K562 (cell line): ENCODE measurements around the gene GJA5. TPM values are rescaled to one million over a fixed set of nuclear protein-coding genes. Genes with fewer than 3 reads are reported as not detected.

Experiments used
- ATAC-seq: fragments of 200-7000 bp; cut with Tn5 transposase; 3 replicates; pipeline ENCODE4 v1.9.1; 2020; ENCODE audit warnings: moderate library complexity
- BruUV-seq: library from RNA; stranded (reverse); fragments of 400-500 nt; replicated peaks from 2 replicates; lab custom pipeline; 2021; lab: Mats Ljungman, UMichigan
- CTCF ChIA-PET: fragments of 300-600 bp; formaldehyde crosslinking; extraction: SDS; loops from one replicate; lab custom pipeline; 2021; ENCODE audit warnings: low intra/inter-chr PET ratio; lab: Yijun Ruan, JAX
- POLR2A ChIA-PET: fragments of 300-600, 350-650 bp; sonication (Branson Sonifier 250); formaldehyde crosslinking; extraction: SDS; loops from one replicate; lab custom pipeline; 2021; ENCODE audit warnings: antibody characterized with exemption, inconsistent platforms; lab: Yijun Ruan, JAX
- DNase-seq, 4 experiments: peaks; one replicate each; pipeline versions ENCODE4 v3.0.0 to v3.0.0-alpha.2; 2011 to 2018; ENCODE audit warnings: low spot score in 3 of 4, mixed read lengths in 3 of 4; ENCODE audit errors: extremely low read depth in 1 of 4
- FAIRE-seq: peaks from 2 replicates; lab custom pipeline; 2011; peaks lifted over from hg19 to GRCh38; lab: Jason Lieb, UNC
- H2AFZ ChIP-seq: 2 replicates; pipeline ENCODE4 v1.6.0; 2011; ENCODE audit warnings: low read depth, low read length, control low read depth, inconsistent platforms
- H3K27ac ChIP-seq: fragments of 200-600 bp; 3 replicates; pipeline ENCODE4 v1.8.0; 2011; ENCODE audit warnings: low read depth, mild to moderate bottlenecking, control low read depth, inconsistent platforms, low read length, moderate library complexity, mixed read lengths; ENCODE audit errors: extremely low read depth
- H3K27me3 ChIP-seq, 2 experiments: fragments of 300-600 bp in 1 of 2; 2 replicates in 1 of 2; 3 replicates in 1 of 2; pipeline versions ENCODE4 v1.6.0 to v1.8.0; 2011; ENCODE audit warnings: inconsistent platforms in 2 of 2, low read length in 2 of 2, mild to moderate bottlenecking in 1 of 2, mixed read lengths in 1 of 2, moderate library complexity in 1 of 2; ENCODE audit not compliant: control insufficient read depth in 2 of 2, insufficient read depth in 2 of 2
- H3K36me3 ChIP-seq: fragments of 300-600 bp; 3 replicates; pipeline ENCODE4 v1.8.0; 2011; ENCODE audit warnings: mild to moderate bottlenecking, low read length, inconsistent platforms; ENCODE audit not compliant: control insufficient read depth, insufficient read depth
- H3K4me1 ChIP-seq, 2 experiments: fragments of 200-600 bp in 1 of 2; replicated peaks in 1 of 2; 2 replicates in 1 of 2; 3 replicates in 1 of 2; pipeline versions ENCODE4 v1.5.1 to v1.8.0; 2011; ENCODE audit warnings: inconsistent platforms in 2 of 2, low read length in 2 of 2, mild to moderate bottlenecking in 1 of 2, mixed read lengths in 1 of 2, moderate library complexity in 1 of 2; ENCODE audit not compliant: control insufficient read depth in 2 of 2, insufficient read depth in 2 of 2
- H3K4me2 ChIP-seq: 2 replicates; pipeline ENCODE4 v1.6.1; 2011; ENCODE audit warnings: low read length, control low read depth, inconsistent platforms, mixed read lengths; ENCODE audit not compliant: insufficient read depth
- H3K4me3 ChIP-seq: fragments of 200-600 bp; sonication (generic), shearing (Covaris generic); 2 replicates; pipeline ENCODE4 v1.5.1; 2016; ENCODE audit warnings: control low read depth, inconsistent platforms
- H3K79me2 ChIP-seq: fragments of 200-600 bp; 3 replicates; pipeline ENCODE4 v1.8.0; 2011; ENCODE audit warnings: low read length, inconsistent platforms; ENCODE audit not compliant: control insufficient read depth, insufficient read depth
- H3K9ac ChIP-seq, 2 experiments: 2 replicates each; pipeline versions ENCODE4 v1.6.0 to v1.6.1; 2011; ENCODE audit warnings: low read depth in 2 of 2, low read length in 2 of 2, control low read depth in 1 of 2, inconsistent platforms in 1 of 2, mild to moderate bottlenecking in 1 of 2, mixed read lengths in 1 of 2; ENCODE audit not compliant: insufficient read depth in 1 of 2
- H3K9me1 ChIP-seq: one replicate; pipeline ENCODE4 v1.6.0; 2011; ENCODE audit warnings: inconsistent platforms, mild to moderate bottlenecking, low read length, moderate library complexity; ENCODE audit not compliant: control insufficient read depth, insufficient read depth
- H3K9me3 ChIP-seq: replicated peaks from 2 replicates; pipeline ENCODE4 v1.5.1; 2011; ENCODE audit warnings: low read depth, low read length, inconsistent platforms; ENCODE audit not compliant: control insufficient read depth, insufficient read depth
- H4K20me1 ChIP-seq: replicated peaks from 2 replicates; pipeline ENCODE4 v1.6.1; 2011; ENCODE audit warnings: low read length, inconsistent platforms, mixed read lengths; ENCODE audit not compliant: control insufficient read depth, insufficient read depth
- ATF1 ChIP-seq, 2 experiments: fragments of 450-650 bp in 1 of 2; IDR thresholded peaks; 2 replicates each; pipeline ENCODE4 v1.6.1; 2016; ENCODE audit warnings: missing compliant biosample characterization in 1 of 2, missing genetic modification characterization in 1 of 2
- CEBPG ChIP-seq, 3 experiments: fragments of 200-800 bp in 1 of 3; sonication (Bioruptor generic) in 1 of 3; sonication (generic) in 1 of 3; formaldehyde crosslinking in 1 of 3; IDR thresholded peaks in 2 of 3; conservative IDR thresholded peaks in 1 of 3; 2 replicates each; pipeline versions ENCODE4 v1.6.1 to v1.8.0; 2016 to 2022; ENCODE audit warnings: missing compliant biosample characterization in 2 of 3, missing genetic modification characterization in 2 of 3, mild to moderate bottlenecking in 1 of 3, missing genetic modification reagents in 1 of 3
- E2F6 ChIP-seq, 2 experiments: IDR thresholded peaks; 2 replicates each; pipeline ENCODE4 v1.6.1; 2011; ENCODE audit warnings: borderline replicate concordance in 1 of 2, control low read depth in 1 of 2, low read depth in 1 of 2, low read length in 1 of 2, mild to moderate bottlenecking in 1 of 2, mixed read lengths in 1 of 2, moderate library complexity in 1 of 2; ENCODE audit not compliant: insufficient read depth in 1 of 2, insufficient read length in 1 of 2, poor library complexity in 1 of 2, severe bottlenecking in 1 of 2; ENCODE audit errors: extremely low read depth in 1 of 2
- HOXB6 ChIP-seq: fragments of 250-450 bp; sonication (Bioruptor Pico); IDR thresholded peaks from 2 replicates; pipeline ENCODE4 v1.5.1; 2022; ENCODE audit warnings: mild to moderate bottlenecking, borderline replicate concordance
- KDM1A ChIP-seq, 2 experiments: fragments of 450-650 bp; IDR thresholded peaks; 2 replicates each; pipeline ENCODE4 v1.6.1; 2016; ENCODE audit warnings: mild to moderate bottlenecking in 2 of 2
- L3MBTL2 ChIP-seq: fragments of 450-650 bp; IDR thresholded peaks from 2 replicates; pipeline ENCODE4 v1.6.1; 2016; ENCODE audit warnings: mild to moderate bottlenecking, moderate library complexity
- POLR2AphosphoS5 ChIP-seq: IDR thresholded peaks from 2 replicates; pipeline ENCODE4 v1.6.1; 2011; ENCODE audit warnings: mild to moderate bottlenecking, low read depth, low read length, moderate library complexity; ENCODE audit not compliant: control insufficient read depth, insufficient read depth
- PTBP1 ChIP-seq: fragments of 200-400 bp; formaldehyde crosslinking; IDR thresholded peaks from 2 replicates; pipeline ENCODE4 v1.6.1; 2017; ENCODE audit warnings: low read depth, low read length
- SRSF1 ChIP-seq: fragments of 200-400 bp; formaldehyde crosslinking; IDR thresholded peaks from 2 replicates; pipeline ENCODE4 v1.6.1; 2017; ENCODE audit warnings: mild to moderate bottlenecking, low read depth, low read length, moderate library complexity
- STAG1 ChIP-seq: sonication (generic); formaldehyde crosslinking; IDR thresholded peaks from 2 replicates; pipeline ENCODE4 v1.5.0; 2020; ENCODE audit warnings: missing genetic modification reagents, borderline replicate concordance
- TAF9B ChIP-seq: fragments of 450-650 bp; IDR thresholded peaks from 2 replicates; pipeline ENCODE4 v1.6.1; 2018; ENCODE audit warnings: mild to moderate bottlenecking; ENCODE audit not compliant: partially characterized antibody
- TEAD2 ChIP-seq: fragments of 450-650 bp; IDR thresholded peaks from 2 replicates; pipeline ENCODE4 v1.6.1; 2016; ENCODE audit warnings: missing genetic modification characterization, control low read depth, missing compliant biosample characterization
- WHSC1 ChIP-seq: IDR thresholded peaks from one replicate; pipeline ENCODE4 v1.6.1; 2012; ENCODE audit warnings: low read length, control low read depth, inconsistent platforms
- ZBTB5 ChIP-seq: fragments of 450-650 bp; IDR thresholded peaks from 2 replicates; pipeline ENCODE4 v1.6.1; 2017; ENCODE audit warnings: antibody characterized with exemption
- ZNF280B ChIP-seq: fragments of 250-450 bp; sonication (Bioruptor Pico); IDR thresholded peaks from 2 replicates; pipeline ENCODE4 v1.5.1; 2021; ENCODE audit warnings: mild to moderate bottlenecking
- ZNF384 ChIP-seq: IDR thresholded peaks from 2 replicates; pipeline ENCODE4 v1.6.1; 2012; ENCODE audit warnings: low read depth, low read length, improper control_type of control experiment
- ZNF431 ChIP-seq: sonication (generic); formaldehyde crosslinking; IDR thresholded peaks from 2 replicates; pipeline ENCODE4 v1.8.0; 2022; ENCODE audit warnings: mild to moderate bottlenecking, missing genetic modification reagents
- ZNF77 ChIP-seq: fragments of 250-450 bp; sonication (Bioruptor Pico); IDR thresholded peaks from 2 replicates; pipeline ENCODE4 v1.5.0; 2020
- WGBS: fragments of 100-300 bp; shearing (Covaris generic); methylation state at CpG from one replicate; pipeline ENCODE4 v1.1.6; 2016; ENCODE audit warnings: low coverage, mixed read lengths; ENCODE audit not compliant: insufficient coverage; ENCODE audit errors: missing lambda C conversion rate; 5-methylcytosine and 5-hydroxymethylcytosine counted together
- in situ Hi-C: fragments of 300-500 bp; cut with MboI; formaldehyde crosslinking; loops from 4 replicates; pipeline ENCODE4 v1.15.0; 2018; ENCODE audit warnings: inconsistent platforms, mixed read lengths
- intact Hi-C: fragments of 100-400 bp; cut with micrococcal nuclease; formaldehyde crosslinking; loops from 2 replicates; pipeline ENCODE4 v1.14.2; 2022
- polyA plus RNA-seq, 8 experiments: library from polyadenylated mRNA; depleted of rRNA in 4 of 8; stranded (reverse) in 5 of 8; unstranded in 3 of 8; fragments of >200 nt; fragmentation: Nextera tagmentation in 2 of 8; fragmentation: Illumina TruSeq in 1 of 8; extraction: Ambion mirVana in 2 of 8; extraction: Trizol in 1 of 8; gene quantifications; 2 replicates each; pipeline versions ENCODE4 v1.2.1 to v1.2.3, GENCODE V29; 2011 to 2014; ENCODE audit warnings: inconsistent platforms in 1 of 8, missing spikeins in 1 of 8
- total RNA-seq, 7 experiments: library from RNA; depleted of rRNA in 6 of 7; stranded (reverse); fragments of >200 nt in 6 of 7; fragmentation: Illumina TruSeq in 2 of 7; extraction: Trizol in 2 of 7; gene quantifications; 2 replicates each; pipeline versions ENCODE4 v1.2.1 to v1.2.3, GENCODE V29; 2011 to 2021; ENCODE audit warnings: low replicate concordance in 1 of 7

The GJA5 gene
- total and polyA plus RNA-seq, 9 of the 15 experiments (the other 6 are each of a cell fraction or from before 2014, with no cell fraction given) = 0.07 TPM; not detected in 7

- intact Hi-C loops = no loop called here
- peaks cover 8 to 11% of the 10 kb centered on the region in 2 experiments; a peak in 4 of 5 replicates for H3K27me3 ChIP-seq
- no peak for DNase-seq
- CTCF ChIA-PET = no interaction called here
- no peaks in the 10 kb centered on the region for H3K9me1 ChIP-seq
- H3K4me2 ChIP-seq = no peak overlapping the region
- no peak for TF ChIP-seq ZNF77
- TF ChIP-seq POLR2AphosphoS5 = no peak
- no peak for TF ChIP-seq ZNF431 (CRISPR knock-in tag)
- no peak for TF ChIP-seq ZNF384
- TF ChIP-seq ZBTB5 = no peak
- TF ChIP-seq PTBP1 = no peak
- TF ChIP-seq STAG1 (CRISPR knock-in tag) = no peak
- TF ChIP-seq SRSF1 = no peak
- TF ChIP-seq HOXB6 (CRISPR knock-in tag) = no peak
- no peak for TF ChIP-seq L3MBTL2
- TF ChIP-seq CEBPG (CRISPR knock-in tag; IDR thresholded peaks at IDR 0.05) = no peak
- TF ChIP-seq CEBPG (tag; conservative IDR thresholded peaks at IDR 0.05 in 1 of 2, IDR thresholded peaks at IDR 0.05 in 1 of 2) = no peak
- TF ChIP-seq ATF1 (CRISPR knock-in tag; IDR thresholded peaks at IDR 0.05) = no peak
- TF ChIP-seq ATF1 (tag; IDR thresholded peaks at IDR 0.05) = no peak
- no peak for TF ChIP-seq E2F6 (IDR thresholded peaks at IDR 0.05; ENCODE audit: borderline replicate concordance in 1 of 2, extremely low read depth in 1 of 2, insufficient read depth in 1 of 2, insufficient read length in 1 of 2, low read depth in 1 of 2, low read length in 1 of 2, poor library complexity in 1 of 2, severe bottlenecking in 1 of 2)
- TF ChIP-seq TEAD2 (tag) = no peak
- TF ChIP-seq TAF9B = no peak
- no peak for TF ChIP-seq WHSC1
- no peak for TF ChIP-seq KDM1A (IDR thresholded peaks at IDR 0.05)
- TF ChIP-seq ZNF280B (CRISPR knock-in tag) = no peak
- TF ChIP-seq, all 486 proteins: peak for 0
- Histone ChIP-seq H3K27ac (no peak overlapping the region), H3K4me3 (no peak overlapping the region), H3K9me3 (no peaks in the 10 kb centered on the region), H4K20me1 (no peaks in the 10 kb centered on the region; the same call in 1 of the 2 replicates), H3K79me2 (no peaks in the 10 kb centered on the region), H2AFZ (no peak overlapping the region), H3K9ac (no peak overlapping the region), H3K4me1 (no peaks in the 10 kb centered on the region), H3K36me3 (no peaks in the 10 kb centered on the region)
- 2% methylated on average over 3 of the region's 3 CpGs for WGBS
- BruUV-seq = no TSS peak
- FAIRE-seq = no peak
- POLR2A ChIA-PET = no interaction called here
- ATAC-seq = no peak
- in situ Hi-C loops = no loop called here
These were observed 26.1 kb upstream of the GJA5 start for GRCh38 chr1:147786536-147786935.
